HT-29 (cell line): Measurements from ENCODE around the gene SEBOX. TPM values are rescaled to one million over a fixed set of nuclear protein-coding genes. Genes with fewer than 3 reads are reported as not detected.

Experiments
- DNase-seq: peaks from one replicate; pipeline ENCODE4 v3.0.0-alpha.2; 2015; ENCODE audit warnings: low spot score
- total RNA-seq: library from RNA; depleted of rRNA; stranded (reverse); fragments of >200 nt; shearing (Covaris generic); gene quantifications from 2 replicates; pipeline ENCODE4 v1.2.3, GENCODE V29; 2014; rRNA removed

SEBOX gene
- not detected in 2 replicates for total RNA-seq

GRCh38 chr17:28364665-28365363 is at the start of gene SEBOX:
TSS of gene SEBOX (minus strand) at chr17:28365199. CDS start at chr17:28365151, 48 bp downstream.
- DNase-seq, result no peak

DNA sequence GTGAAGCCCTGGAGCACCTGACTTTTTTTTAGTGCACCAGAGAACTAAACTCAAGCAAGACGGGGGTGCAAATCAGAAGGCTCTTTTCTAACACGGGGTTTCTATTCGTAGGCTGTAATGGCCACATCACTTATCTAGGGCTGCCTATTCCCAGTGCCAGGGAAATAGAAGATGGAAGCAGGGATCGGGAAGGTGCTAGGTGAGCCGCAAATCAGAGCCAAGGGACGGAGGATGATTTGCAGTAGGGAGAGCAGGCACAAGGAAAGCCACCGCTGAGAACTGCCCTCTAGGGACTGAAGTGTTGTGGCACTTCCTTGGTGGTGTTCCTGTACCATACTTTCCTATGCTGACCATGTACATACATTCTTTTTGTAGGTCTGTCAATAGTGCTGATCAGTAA is 48.8 kb upstream of the SEBOX start:
- peak; percentile 13 for DNase-seq

DNA sequence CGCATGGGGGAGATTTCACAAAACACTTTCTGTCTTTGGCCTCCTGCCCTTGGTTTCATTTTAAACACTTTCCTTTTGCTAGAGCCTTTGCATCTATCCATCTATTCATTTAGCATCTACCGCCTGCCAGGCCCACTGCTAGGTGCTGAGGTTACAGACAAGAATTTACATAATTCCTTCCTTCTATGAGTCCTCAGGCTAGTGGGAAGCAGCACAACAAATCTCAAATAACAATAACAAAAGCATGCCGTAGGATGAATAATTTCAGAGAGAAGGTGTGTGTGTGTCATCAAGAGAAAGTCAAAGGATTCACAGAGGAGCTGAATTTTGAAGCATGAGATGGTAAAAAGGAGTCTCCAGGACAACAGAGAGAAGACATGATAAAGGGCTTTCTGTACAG is 47.1 kb upstream of the SEBOX start:
- no peak for DNase-seq

DNA sequence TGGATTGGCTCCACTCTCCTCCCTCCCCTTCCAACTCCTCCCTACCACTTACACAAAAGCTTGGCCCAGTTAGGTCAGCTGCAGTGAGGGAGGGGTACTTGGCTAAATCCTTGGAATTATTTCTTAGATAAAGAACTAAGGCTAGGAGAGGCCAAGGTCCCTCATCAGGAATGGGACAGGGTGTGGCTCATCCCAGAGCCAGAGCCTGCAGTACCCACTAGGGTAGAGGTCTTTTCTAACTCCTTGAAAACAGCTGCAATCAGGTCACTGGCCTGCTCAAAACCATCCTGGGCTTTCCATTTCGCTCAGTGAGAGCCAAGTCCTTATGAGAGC is 42.9 kb upstream of the SEBOX start:
- no peak for DNase-seq

DNA sequence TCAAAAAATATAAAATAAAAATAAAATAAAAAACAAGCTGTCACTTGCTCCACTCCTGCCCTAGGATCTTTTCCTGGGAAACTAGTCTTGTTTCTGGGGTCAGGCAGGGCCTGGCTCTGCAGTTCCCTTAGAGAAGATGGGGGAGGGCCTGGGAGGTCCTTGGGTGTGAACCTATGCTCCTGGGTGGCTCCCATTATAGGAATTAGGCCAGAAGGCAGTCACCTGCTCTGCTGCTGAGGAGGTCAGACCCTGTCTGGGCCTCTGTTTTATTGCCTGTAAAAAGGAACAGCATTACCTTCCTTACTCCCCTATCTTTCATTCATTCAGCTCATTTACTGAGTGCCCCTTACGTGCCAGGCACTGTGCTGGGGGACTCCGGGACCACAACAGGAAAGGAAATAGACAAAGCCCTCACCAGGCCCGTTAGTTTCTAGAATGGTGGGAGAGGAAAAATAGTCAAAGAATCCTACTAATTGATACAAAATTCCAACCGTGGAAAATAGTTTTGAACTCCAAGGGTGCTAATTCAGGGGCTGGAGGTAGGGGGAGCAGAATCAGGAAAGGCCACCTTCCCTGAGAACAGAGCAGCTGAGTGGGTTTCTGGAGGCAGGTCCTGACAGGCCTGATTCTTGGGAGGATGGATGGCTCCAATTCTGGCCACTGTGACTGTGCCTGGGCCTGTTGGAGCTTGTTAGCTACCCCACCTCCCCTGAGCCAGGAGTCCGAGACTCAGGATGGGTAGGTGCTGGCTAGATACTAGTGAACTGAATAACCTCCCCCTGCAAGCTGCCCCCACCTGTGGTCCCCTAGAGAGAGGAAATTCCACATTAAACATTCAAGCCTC is 42.4 kb upstream of the SEBOX start:
- DNase-seq, result no peak

DNA sequence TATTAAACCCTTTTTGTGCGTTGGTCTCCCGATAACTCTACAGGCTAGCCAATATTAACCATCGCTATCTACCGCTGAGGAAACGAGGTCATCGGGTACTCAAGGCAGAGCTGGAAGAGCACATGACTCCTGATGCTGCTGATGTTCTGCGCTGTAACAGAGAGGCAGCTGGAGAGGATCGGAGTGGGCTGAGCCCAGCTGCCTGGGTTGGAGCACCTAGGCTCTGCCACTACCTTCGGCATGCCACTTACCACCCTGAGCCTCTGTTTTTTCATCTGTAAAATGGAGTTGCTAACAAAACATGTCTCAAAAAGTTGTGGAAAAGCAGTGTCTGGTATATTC is 41.4 kb upstream of the SEBOX start:
- DNase-seq, result no peak

- DNase-seq, result peak; percentile 18
Measured at GRCh38 chr17:28405632-28406472, 40.9 kb upstream of the SEBOX start, which contains the start of gene SLC46A1. TSS of gene SLC46A1 (minus strand) at chr17:28406212. CDS start at chr17:28406114, 98 bp downstream.

DNA sequence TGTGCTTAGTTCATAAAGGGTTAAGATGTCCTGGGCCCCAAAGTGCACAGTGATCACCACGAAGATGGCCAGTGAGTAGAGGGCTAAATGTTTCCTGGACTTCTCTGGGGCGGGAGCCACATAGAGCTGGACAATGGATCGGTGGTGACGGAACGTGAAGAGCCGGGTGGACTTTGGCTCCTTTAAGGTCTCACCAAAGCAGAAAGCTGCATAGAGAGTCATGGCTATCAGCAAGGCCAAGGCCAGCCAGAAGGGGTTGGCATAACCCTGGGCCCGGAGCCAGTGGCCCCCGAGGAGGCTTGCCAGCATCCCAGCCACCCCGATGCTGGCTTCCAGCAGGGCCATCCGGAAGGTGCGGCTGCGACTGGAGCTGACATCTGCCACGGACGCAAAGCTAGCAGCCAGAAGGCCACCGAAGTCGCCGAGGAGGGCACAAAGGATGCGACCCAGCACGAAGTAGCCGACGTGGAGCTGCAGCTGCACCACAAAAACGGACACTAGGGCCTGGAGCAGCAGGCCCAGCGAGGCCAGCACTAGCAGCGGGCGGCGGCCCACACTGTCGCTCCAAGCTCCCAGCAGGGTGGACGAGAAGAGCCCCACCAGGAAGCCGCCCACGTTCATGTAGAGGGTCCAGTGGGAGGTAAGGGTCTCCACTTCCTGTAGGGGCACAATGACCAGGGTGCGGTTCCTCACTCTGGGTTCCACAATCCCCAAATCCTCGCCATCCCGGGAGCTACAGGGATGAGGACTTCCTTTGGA is 40.0 kb upstream of the SEBOX start:
- no peak for DNase-seq

GRCh38 chr17:28404461-28404811 is 39.4 kb upstream of the SEBOX start:
- DNase-seq, result no peak

- no peak for DNase-seq
Measured at GRCh38 chr17:28404007-28404406, 39.0 kb upstream of the SEBOX start.

DNA sequence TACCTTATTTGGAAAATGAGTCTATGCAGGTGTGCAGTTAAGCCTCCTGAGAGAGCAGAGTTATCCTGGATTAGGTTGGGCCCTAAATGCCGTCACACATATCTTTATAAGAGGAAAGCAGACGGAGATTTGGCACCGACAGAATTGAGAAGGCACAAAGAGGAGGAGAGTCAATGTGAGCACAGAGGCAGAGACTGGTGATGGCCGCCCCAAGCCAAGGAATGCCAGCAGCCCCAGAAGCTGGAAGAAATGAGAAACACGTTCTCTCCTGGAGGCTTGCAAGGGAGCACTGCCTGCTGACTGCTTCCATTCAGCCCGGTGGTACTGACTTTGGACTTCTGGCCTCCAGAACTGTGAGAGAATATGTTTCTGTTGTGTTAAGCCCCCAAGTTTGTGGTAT is 37.8 kb upstream of the SEBOX start:
- no peak for DNase-seq

DNA sequence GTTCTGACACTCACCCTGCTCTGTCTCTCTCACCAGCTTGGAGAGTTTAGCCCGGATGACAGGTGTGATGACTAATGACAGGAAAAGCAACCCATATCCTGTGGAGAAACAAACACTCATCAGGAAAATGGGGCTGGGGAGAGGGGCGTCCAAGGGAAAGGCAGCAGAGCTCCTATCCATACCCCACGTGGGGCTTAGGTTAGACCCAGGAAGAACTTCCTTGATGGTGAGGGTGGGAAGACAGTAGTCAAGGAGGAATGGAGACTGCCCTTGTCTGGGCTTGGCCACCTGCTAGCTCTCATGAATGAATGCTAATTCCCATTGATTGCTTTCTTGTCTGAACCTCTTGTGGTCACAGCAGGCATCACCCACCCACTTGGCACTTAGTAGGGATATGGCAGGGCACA is 37.2 kb upstream of the SEBOX start:
- DNase-seq, result no peak

DNA sequence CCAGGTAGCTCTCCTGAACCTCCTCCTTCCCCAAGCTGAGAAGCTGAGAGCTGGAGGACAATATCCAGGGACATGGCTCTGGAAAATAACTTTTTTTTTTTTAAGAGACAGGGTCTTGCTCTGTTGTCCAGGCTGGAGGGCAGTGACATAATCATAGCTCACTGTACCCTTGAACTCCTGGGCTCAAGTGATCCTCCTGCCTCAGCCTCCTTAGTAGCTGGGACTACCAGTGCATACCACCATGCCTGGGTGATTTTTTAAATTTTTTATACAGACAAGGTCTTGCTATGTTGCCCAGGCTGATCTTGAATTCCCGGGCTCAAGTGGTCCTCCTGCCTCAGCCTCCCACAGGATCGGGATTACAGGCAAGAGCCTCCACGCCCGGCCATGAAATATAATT is 34.8 kb upstream of the SEBOX start:
- DNase-seq, result no peak

GRCh38 chr17:28398280-28398981 is 33.4 kb upstream of the SEBOX start:
- DNase-seq, result no peak

DNA sequence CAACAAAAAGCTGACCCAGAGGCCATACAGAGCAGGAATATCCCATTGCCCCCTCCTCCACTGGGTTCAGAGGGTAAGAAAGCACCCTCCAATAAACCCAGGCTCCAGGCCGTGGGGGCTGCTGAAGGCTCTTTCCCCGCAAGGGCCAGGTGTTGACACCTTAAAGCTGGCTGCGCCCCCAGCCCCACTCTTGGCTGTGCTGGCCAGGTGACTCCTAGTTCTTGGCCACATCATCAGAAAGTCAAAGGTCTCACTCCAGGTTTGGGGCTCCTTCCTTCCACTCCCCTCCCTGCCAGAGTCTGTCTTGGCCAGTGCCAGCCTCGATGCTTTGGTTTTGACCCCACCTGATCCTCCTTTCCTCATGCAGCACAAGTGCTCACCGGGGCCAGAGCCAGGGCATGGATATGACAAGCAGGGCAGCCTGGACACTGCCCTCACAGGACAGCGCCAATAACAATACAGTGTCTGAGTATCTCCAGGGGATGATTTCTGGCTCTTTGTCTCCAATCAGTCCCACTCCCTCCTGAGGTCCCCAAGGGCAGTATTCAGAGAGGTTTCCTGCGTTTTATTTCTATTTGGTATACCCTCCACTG is 32.8 kb upstream of the SEBOX start:
- DNase-seq, result no peak

DNA sequence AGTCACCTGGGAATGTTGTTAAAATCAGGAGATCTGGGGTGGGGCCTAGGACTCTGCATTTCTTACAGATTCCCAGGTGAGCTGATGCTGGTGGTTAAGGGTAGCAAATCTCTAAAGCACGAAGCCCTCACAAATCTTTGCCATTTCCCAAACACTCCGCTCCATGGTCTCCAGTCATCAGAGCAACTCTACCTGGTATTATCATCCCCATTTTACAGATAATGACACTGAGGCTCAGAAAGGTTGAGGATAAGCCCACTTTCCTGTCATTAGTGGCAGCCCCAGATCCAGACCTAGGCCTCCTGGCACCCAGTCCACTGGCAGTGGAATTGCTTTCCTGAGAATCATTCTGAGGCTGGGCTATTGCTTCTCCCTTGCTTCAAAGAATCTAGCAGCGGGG is 32.3 kb upstream of the SEBOX start:
- DNase-seq, result no peak

DNA sequence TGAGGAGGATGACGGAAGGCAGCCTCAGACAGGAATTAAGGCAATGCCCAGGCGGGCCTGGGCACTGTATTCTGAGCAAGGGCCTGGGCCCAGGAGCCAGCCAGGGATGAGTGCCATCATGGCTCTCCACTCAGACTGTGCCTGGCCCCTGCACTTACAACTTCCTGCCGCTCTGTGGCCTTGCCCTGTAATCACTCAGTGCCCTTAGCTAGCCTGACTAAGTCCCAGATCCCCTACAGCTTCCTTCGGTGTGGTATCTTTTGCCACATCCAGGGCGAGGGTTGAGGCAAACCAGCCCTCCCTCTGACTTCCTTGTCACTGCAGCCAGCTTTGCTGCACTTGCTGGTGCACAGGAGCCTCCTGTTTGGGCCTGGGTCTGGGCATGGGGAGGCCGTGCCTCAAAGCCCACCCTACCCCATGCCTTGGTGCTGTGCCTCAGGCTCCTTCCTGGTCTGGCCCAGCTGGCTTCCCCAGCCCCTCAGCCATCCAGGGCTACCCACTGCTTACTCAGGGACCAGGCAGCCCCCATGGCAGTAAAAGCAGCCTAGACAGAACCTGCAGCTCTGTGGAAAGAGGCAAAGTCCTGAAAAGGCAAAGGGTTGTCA is 31.7 kb upstream of the SEBOX start:
- no peak for DNase-seq

- no peak for DNase-seq
Measured at GRCh38 chr17:28395968-28396367, 31.0 kb upstream of the SEBOX start.

GRCh38 chr17:28395426-28395825 is 30.4 kb upstream of the SEBOX start:
- no peak for DNase-seq
